GM19455 (cell line): ENCODE results near the gene CLPSL1.

ENCODE experiments used
- ATAC-seq: cut with Tn5 transposase; IDR thresholded peaks from one replicate; pipeline ENCODE4 v1.9.1; 2021; ENCODE audit not compliant: unreplicated experiment

CLPSL1 gene

GRCh38 chr6:35795453-35796071, 14.7 kb downstream of the CLPSL1 start:
- no peak for ATAC-seq

- no peak for ATAC-seq
Measured at GRCh38 chr6:35796236-35796635, 15.4 kb downstream of the CLPSL1 start.

GRCh38 chr6:35797837-35798526, 17.2 kb downstream of the CLPSL1 start:
- ATAC-seq = no peak

- no peak for ATAC-seq
Measured at GRCh38 chr6:35798706-35799105, 17.9 kb downstream of the CLPSL1 start.

DNA sequence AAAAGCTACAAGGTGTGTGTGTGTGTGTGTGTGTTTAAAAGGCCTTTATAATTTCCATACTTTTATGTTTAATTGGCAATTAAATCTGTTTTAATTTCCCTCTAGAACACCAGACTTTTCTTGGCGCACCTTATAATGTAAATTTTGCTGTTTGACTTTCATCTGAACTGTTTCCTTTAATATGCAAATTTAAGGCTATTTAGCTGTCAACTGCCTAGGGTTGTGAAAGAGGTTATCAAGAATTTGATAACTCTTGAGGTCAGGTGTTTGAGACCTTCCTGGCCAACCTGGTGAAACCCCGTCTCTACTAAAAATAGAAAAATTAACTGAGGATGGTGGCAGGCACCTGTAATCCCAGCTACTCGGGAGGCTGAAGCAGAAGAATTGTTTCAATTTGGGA, 20.3 kb downstream of the CLPSL1 start:
- no peak for ATAC-seq

DNA sequence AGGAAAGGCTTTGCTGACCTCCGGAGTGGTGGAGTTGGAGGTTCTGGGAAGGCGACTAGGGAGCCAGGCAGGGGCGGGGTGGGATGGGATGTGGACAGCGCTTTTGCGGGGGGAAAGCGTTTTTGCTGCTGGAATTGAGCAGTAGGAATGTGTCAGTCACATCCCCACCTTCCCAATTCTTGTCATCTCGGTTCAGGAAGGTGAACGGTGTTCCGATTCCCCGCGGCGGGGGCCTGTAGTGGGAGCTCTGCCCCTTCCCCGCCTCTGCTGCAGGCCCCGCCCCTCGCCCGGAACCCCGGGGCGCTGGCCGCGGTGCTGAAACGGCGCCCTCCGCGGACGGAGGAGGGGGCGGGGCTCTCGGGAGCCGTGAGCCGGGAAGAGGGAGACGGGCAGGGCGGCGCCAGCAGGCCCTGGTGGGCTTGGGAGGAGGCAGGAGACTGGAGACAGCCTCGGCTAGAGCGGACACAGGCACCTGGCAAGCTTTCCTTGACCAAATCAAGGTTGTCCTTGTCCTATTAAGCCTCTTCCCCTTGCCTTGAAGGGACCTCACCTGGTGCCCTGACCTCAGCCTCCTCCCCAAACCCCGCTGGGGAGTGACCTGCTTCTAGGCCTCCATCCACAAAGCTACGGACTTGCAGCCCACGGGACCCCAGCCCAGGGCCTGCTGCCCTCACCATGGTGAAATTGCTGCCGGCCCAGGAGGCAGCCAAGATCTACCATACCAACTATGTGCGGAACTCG, 24.3 kb downstream of the CLPSL1 start, which contains the start of gene LHFPL5:
Gene LHFPL5, plus strand, starts transcription at position 357 of the 741 bp plus-strand sequence. Its CDS starts 319 bp downstream, at position 676.
- no peak for ATAC-seq

- no peak for ATAC-seq
Measured at GRCh38 chr6:35808688-35809087, 27.9 kb downstream of the CLPSL1 start.

DNA sequence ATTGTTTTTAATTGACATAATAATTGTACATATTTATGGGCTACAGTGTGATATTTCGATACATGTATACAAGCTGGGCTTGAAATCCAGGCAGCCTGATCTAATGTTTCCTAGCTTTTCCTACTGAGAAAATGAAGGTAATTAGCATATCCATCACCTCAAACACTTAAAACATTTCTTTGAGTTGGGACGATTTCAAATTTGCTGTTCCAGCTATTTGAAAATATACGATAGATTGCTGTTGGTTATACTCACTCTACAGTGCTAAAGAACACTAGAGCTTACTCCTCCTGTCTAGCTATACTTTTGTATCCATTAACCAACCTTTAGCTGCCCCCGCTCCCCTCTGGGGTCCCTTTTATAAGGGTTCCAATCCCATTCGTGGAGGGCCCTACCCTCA, 29.0 kb downstream of the CLPSL1 start:
- ATAC-seq = no peak

DNA sequence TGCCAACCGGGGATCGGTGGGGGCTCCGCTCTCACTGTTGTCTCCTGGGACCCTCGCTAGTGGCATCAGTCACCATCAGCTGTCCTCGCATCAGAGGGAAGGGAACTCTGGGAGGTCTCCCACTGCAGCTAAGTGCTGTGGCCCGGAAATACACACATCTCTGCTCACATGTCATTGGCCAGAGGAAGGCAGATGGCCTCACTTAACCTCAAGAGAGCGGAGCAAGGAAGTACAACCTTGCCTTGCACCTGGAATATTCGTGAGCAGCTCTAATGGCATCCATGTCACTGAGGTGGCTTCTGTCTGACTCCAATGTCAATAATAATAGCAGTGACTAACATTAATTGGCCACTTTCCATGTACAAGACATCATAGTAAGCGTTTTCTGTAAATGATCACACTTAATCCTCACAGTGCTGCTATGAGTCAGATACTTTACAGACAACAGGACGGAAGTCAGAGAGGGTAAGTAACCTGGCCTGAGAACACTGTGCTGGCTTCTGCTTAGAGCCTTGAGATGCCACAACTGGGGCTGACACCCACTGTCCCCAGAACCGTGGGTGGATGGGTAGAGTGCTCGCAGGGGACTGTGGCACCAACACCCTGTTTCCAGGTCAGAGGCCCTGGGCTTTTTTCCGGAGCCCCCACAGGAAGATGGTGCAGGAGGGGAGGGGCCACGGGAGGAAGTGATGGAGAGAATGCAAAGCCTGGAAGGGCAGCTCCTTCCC, 30.3 kb downstream of the CLPSL1 start:
- no peak for ATAC-seq

DNA sequence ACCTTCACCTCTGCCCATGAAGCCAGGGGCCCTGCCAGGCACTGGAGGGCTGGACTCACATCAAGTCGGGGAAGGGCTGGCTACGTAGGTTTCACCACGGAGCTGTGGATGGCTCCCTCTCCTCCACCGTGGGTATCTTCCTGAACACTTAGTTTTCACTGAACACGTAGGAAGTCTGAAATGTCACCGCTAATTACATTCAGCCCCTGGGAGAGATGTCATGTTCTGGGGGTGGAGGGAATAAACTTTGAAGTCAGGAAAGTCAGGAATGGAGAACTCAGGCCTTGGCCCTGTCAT, 30.8 kb downstream of the CLPSL1 start:
- no peak for ATAC-seq

DNA sequence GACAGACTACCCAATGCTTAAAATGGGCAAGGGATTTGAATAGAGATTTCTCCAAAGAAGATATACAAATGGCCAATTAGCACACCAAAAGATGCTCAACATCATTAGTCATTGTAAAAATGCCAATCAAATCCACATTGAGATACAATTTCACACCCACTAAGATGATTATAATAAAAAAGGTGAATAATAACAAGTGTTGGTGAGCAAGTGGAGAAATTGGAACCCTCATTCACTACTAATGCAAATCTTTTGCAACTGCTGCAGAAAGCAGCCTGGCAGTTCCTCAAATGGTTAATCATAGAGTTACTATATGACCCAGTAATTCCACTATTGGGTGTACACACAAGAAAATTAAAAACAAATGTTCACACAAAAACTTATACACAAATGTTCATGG, 36.7 kb downstream of the CLPSL1 start:
- no peak for ATAC-seq

DNA sequence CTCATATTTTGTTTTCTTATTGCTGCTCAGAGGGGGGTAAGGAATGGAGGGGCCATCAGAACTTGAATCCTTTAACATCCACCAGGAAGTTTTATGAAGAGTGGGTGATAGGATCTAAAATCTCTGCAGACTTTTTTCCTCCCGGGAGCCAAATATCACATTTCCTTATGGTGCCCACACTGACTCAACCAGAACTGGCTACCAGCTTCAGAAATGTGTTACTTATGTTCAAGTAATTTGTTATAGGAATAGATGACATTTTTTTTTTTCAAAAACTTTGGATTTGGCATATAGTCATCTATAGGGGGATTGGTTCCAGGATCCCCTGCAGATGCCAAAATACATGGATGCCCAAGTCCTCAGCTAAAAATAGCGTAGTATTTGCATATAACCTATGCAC, 42.8 kb downstream of the CLPSL1 start:
- no peak for ATAC-seq

DNA sequence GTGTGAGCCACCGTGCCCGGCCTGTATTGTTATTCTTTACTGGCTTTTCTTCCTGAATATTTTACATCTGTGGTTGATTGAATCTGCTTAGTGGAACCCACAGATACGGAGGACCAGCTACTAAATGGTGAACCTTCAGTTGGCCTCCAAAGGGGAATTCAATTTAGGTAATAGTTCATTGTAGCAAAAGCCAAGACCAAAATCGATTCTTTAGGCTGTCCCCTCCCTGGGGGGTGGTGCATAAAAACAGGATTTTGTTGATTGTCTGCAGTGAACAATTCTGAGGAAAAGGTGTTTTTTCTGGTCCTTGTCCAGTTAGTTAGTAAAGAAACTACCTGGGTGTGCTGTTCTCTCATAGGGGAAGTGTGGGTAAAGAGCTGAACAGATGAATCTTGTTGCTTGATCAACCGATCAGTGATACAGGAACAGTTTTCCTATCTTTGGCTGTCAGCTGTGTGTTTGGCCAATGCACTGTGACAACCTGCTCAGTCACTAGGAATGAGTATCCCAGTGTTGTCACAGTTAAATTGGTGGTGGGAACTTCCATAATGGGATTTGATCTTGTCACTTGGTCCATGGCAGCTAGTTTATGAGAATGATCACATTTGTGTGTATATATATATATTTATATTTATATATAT, 43.9 kb downstream of the CLPSL1 start:
- no peak for ATAC-seq

GRCh38 chr6:35829306-35829705, 48.5 kb downstream of the CLPSL1 start:
- ATAC-seq = no peak

GRCh38 chr6:35831257-35832007, 50.6 kb downstream of the CLPSL1 start:
- no peak for ATAC-seq

DNA sequence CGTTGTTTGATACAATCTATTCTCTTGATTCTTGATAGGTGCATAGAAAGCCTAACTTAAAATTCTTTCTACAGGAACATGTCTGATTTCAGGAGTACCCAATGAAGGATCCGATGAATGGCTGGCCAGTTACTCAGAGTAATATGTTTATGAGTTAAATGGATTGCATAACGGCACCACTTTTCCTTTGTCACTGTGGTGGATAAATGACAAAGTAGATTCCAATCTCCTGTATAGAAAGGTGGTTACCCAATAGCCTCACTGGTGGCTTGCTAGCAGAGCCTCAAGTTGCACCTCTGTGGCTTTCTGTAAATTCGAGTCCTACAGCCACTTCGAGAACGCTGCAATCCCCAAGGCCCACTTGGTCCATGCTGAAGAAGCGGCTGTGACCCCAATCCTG, 52.7 kb downstream of the CLPSL1 start:
- ATAC-seq = no peak
